AG09309 (cell line): ENCODE measurements around the gene KRTAP12-1.
"Not testable (repeated sequence)": the region's sequence is repeated elsewhere in the genome, so short reads cannot be mapped to it uniquely, and the experiment has no call there.

Source experiments
- DNase-seq: peaks from one replicate; pipeline ENCODE4 v3.0.0-alpha.2; 2010; ENCODE audit warnings: low read depth
- H3K4me3 ChIP-seq: 2 replicates; pipeline ENCODE4 v1.5.1; 2011; ENCODE audit warnings: mild to moderate bottlenecking, low read depth, low read length, moderate library complexity; ENCODE audit not compliant: control insufficient read depth
- TF ChIP-seq, protein P1 (sequence below): IDR thresholded peaks from 2 replicates; pipeline ENCODE4 v1.5.1; 2011; ENCODE audit warnings: mild to moderate bottlenecking, low read depth, low read length, inconsistent platforms; ENCODE audit not compliant: insufficient read depth, control insufficient read depth; ENCODE audit errors: missing control alignments

The KRTAP12-1 gene

DNA sequence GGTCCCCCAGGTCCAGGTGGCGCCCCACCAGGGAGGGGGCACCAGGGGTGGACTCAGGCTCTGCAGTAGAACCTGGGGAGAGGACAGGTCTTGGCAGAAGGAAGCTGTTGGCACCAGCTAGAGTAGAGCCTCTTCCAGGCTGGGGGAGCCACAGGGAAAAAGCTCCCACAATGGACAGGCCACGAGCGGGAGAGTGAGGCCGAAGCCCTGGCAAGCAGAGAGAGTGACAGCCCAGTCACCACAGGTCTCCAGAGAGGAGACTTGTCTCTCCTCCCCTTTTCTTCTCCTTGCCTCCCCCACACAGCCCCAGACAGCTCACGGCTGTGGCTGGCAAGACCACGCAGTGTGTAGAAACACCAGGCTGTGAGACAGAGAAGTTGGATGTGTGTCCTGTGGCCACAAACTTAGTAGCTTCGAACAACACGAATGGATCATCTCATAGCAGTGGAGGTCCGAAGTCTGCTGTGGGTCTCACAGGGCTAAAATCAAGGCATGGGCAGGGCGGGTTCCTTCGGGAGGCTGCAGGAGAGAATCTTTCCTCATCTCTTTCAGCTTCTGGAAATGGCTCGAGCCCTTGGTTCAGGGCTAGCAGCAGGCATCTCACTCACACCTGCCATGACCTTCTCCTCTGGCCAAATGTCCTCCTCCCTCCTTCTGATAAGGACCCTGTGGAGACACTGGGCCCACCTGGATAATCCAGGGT is 30.8 kb downstream of the KRTAP12-1 start:
- TF ChIP-seq, protein P1, sequence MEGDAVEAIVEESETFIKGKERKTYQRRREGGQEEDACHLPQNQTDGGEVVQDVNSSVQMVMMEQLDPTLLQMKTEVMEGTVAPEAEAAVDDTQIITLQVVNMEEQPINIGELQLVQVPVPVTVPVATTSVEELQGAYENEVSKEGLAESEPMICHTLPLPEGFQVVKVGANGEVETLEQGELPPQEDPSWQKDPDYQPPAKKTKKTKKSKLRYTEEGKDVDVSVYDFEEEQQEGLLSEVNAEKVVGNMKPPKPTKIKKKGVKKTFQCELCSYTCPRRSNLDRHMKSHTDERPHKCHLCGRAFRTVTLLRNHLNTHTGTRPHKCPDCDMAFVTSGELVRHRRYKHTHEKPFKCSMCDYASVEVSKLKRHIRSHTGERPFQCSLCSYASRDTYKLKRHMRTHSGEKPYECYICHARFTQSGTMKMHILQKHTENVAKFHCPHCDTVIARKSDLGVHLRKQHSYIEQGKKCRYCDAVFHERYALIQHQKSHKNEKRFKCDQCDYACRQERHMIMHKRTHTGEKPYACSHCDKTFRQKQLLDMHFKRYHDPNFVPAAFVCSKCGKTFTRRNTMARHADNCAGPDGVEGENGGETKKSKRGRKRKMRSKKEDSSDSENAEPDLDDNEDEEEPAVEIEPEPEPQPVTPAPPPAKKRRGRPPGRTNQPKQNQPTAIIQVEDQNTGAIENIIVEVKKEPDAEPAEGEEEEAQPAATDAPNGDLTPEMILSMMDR, result no peak
- no peak overlapping the region for H3K4me3 ChIP-seq

DNA sequence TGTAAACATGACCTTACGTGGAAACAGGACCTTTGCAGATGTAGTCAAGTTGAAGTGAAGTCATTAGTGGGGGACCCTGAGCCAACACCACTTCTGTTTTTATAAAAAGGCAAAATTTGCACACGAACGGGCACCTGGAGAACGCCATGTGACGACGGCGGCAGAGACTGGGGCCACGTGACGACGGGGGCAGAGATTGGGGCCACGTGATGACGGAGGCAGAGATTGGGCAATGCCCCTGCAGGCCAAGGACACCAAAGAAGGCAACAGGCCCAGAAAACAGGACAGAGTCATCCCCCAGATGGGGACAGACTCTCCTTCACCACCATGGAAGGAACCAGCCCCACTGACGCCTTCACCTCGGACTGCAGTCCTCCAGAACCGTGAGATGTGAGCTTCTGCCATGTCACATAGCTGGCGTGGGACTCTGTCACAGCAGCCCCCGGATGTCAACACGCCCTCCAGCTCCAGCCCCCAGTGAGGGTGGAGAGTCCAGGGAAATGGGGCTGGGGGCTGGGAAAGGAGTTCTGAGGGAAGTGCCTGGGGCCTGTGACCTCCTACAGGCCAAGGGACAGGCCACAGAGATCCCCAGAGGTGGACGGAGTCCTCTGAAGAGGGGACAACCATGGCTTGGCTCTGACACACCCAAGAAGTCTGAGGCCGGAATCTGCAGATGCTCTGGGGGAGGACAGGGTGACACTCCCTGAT is 31.5 kb downstream of the KRTAP12-1 start:
- DNase-seq, result no peak
- H3K4me3 ChIP-seq, result no peak overlapping the region
- TF ChIP-seq, protein P1, result no peak

More for the DNA sequence above, 30.8 kb downstream of the KRTAP12-1 start:
- no peak for DNase-seq

DNA sequence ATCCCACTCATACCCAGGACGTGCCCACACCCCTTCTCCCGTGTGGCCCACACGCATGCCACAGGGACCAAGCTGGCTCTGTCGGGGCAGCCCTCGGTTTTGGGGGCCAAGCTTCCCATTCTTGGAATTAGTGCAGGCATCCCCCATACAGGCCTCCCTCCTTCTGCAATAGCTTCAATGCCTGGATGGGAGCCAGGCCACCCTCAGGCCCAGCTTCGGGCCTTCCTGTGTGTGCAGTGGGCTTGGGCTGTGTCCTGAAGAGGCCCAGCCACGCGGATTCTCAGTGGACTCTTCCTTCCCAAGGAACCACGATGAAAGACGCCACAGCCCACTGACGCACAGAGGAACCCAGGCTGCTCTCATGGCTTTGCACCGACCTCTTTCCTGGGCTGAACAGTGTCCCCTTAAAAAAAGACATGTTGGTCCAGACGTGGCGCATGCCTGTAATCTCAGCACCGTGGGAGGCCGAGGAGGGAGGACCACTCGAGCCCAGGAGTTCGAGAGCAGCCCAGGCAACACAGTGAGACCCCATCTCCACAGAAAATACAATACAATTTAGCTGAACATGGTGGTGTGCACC is 32.4 kb downstream of the KRTAP12-1 start:
- no peak for DNase-seq
- no peak overlapping the region for H3K4me3 ChIP-seq
- TF ChIP-seq, protein P1, result no peak

DNA sequence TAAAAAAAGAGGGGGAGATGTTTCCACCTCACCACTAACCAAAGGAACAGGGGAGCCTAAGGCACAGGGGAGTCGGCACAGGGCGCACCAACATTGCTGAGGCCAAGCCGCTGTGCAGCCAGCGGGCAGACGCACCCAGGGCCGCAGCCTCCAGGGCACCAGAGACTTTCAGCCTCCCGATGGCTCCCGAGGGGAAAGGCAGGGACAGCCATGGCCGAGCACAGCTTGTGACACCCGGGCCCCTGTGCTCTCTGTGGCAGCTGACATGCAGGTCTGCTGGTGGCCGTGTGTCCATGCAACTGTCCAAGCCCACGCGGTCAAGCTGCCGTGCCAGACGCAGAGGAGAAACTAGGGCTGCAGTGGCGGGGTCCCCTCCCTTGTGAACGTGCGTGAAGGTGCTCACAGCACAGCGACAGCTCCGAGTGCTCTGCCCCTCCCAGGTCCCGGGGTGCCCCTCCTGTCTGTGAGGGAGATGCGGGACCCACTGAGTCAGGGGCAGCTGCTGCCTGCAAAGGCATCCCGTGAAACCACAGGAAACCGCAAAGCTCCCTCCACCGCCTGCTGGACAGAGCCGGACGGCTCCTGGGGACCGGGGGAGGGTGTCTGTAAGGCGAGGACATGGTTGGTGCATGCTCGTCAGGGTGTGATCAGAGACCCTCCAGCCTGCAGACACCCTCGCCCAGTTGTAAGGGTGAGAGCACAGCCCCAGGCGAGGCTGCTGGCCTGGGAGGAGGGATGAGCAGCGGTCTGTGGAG is 33.2 kb downstream of the KRTAP12-1 start:
- TF ChIP-seq, protein P1, result no peak
- DNase-seq, result no peak
- H3K4me3 ChIP-seq, result no peak overlapping the region

DNA sequence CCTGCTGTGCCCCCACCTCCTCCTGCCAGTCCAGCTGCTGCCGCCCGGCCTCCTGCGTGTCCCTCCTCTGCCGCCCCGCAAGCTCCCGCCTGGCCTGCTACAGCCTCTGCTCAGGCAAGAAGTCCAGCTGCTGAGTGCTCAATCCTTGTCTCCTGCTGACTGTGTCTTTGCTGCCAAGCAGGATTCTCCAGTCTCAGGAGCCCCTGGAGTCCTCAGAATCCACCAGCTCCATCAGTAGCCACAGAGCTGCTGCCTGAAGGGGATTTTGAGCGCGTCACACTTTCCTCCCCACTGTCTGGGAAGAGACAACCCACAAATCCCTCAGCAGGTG is 34.8 kb downstream of the KRTAP12-1 start:
- no peak for DNase-seq
- TF ChIP-seq, protein P1, result no peak
- H3K4me3 ChIP-seq, result no peak overlapping the region

DNA sequence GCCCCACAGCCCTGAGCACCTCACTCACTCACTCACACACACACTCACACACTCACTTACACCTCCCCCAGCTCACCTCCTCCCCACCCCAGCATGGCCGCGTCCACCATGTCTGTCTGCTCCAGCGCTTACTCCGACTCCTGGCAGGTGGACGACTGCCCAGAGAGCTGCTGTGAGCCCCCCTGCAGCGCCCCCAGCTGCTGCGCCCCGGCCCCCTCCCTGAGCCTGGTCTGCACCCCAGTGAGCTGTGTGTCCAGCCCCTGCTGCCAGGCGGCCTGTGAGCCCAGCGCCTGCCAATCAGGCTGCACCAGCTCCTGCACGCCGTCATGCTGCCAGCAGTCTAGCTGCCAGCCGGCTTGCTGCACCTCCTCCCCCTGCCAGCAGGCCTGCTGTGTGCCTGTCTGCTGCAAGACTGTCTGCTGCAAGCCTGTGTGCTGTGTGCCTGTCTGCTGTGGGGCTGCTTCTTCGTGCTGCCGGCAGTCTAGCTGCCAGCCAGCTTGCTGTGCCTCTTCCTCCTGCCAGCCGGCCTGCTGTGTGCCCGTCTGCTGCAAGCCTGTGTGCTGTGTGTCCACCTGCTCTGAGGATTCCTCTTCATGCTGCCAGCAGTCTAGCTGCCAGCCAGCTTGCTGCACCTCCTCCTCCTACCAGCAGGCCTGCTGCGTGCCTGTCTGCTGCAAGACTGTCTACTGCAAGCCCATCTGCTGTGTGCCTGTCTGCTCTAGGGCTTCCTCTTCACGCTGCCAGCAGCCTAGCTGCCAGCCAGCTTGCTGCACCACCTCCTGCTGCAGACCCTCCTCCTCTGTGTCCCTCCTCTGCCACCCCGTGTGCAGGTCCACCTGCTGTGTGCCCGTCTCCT is 35.4 kb downstream of the KRTAP12-1 start, which contains the start of gene KRTAP10-11:
Gene KRTAP10-11 (plus strand): TSS at position 49 of the 856 bp plus-strand sequence. CDS start 45 bp downstream, at position 94.
- DNase-seq, H3K4me3 ChIP-seq: not testable (repeated sequence)
